Measurements from ENCODE around the gene RPS24. TPM values are rescaled to one million over a fixed set of nuclear protein-coding genes. Genes with fewer than 3 reads are reported as not detected.

Gene RPS24
- total RNA-seq, 4 donors from 2014 or later = 1,283 to 2,770 (median 2,221) TPM

GRCh38 chr10:78021201-78021600 lies 12.5 kb upstream of the RPS24 start:
- no peak overlapping the region for H3K4me3 ChIP-seq
- H3K9me3 ChIP-seq = no peaks in the 10 kb centered on the region
- H3K27ac ChIP-seq (replicated peaks in 1 of 4) = no peak overlapping the region
- no peak for DNase-seq (ENCODE audit: extremely low spot score)
- H3K36me3 ChIP-seq = peaks cover 91 to 100% (median 100%) of the 10 kb centered on the region in 4 donors
- no peaks in the 10 kb centered on the region for H3K4me1 ChIP-seq
- H3K27me3 ChIP-seq = no peaks in the 10 kb centered on the region
- intact Hi-C loops (cut with DNase I) = no loop called here
- WGBS = 95% methylated on average over 2 of the region's 2 CpGs
- TF ChIP-seq EP300 (IDR thresholded peaks at IDR 0.05) = no peak
- no peak for TF ChIP-seq CTCF (IDR thresholded peaks at IDR 0.05)
- TF ChIP-seq POLR2A (IDR thresholded peaks at IDR 0.05; ENCODE audit: low read depth) = no peak
- TF ChIP-seq POLR2AphosphoS5 (IDR thresholded peaks at IDR 0.05) = no peak

- Histone ChIP-seq H3K27me3 (no peaks in the 10 kb centered on the region), H3K4me1 (peaks cover 9 to 25% (median 19%) of the 10 kb centered on the region in 4 donors), H3K4me3 (no peak overlapping the region), H3K36me3 (peaks cover 66 to 77% (median 76%) of the 10 kb centered on the region in 4 donors), H3K9me3 (no peaks in the 10 kb centered on the region), H3K27ac (replicated peaks in 1 of 4) (no peak overlapping the region)
- no peak for TF ChIP-seq CTCF (IDR thresholded peaks at IDR 0.05)
- no peak for TF ChIP-seq POLR2AphosphoS5 (IDR thresholded peaks at IDR 0.05)
- TF ChIP-seq EP300 (IDR thresholded peaks at IDR 0.05) = no peak
- no peak for TF ChIP-seq POLR2A (IDR thresholded peaks at IDR 0.05; ENCODE audit: low read depth)
- 95% methylated on average over 3 of the region's 3 CpGs for WGBS
- intact Hi-C loops (cut with DNase I) = no loop called here
- no peak for DNase-seq (ENCODE audit: extremely low spot score)
Observed at GRCh38 chr10:78023741-78024140, 9.9 kb upstream of the RPS24 start.

- no peaks in the 10 kb centered on the region for H3K27me3 ChIP-seq
- no peak overlapping the region for H3K4me3 ChIP-seq
- no peak for TF ChIP-seq CTCF (IDR thresholded peaks at IDR 0.05)
- TF ChIP-seq POLR2AphosphoS5 (IDR thresholded peaks at IDR 0.05) = no peak
- no peak for TF ChIP-seq EP300 (IDR thresholded peaks at IDR 0.05)
- TF ChIP-seq POLR2A (IDR thresholded peaks at IDR 0.05; ENCODE audit: low read depth) = no peak
- 85% methylated on average over 8 of the region's 8 CpGs for WGBS
- intact Hi-C loops (cut with DNase I) = no loop called here
- H3K4me1 ChIP-seq = peaks cover 16 to 33% (median 28%) of the 10 kb centered on the region in 4 donors
- peaks cover 47 to 57% (median 55%) of the 10 kb centered on the region in 4 donors for H3K36me3 ChIP-seq
- no peak overlapping the region for H3K27ac ChIP-seq (replicated peaks in 1 of 4)
- no peaks in the 10 kb centered on the region for H3K9me3 ChIP-seq
- no peak for DNase-seq (ENCODE audit: extremely low spot score)
Observed at GRCh38 chr10:78025685-78026364, 7.8 kb upstream of the RPS24 start.

GRCh38 chr10:78028438-78029268 lies 5.0 kb upstream of the RPS24 start:
- no peaks in the 10 kb centered on the region for H3K9me3 ChIP-seq
- H3K27ac ChIP-seq (replicated peaks in 1 of 4) = peak overlapping the region; percentile 75 to 91 (median 84)
- no peaks in the 10 kb centered on the region for H3K27me3 ChIP-seq
- WGBS = 38% methylated on average over 32 of the region's 36 CpGs
- H3K36me3 ChIP-seq = peaks cover 22 to 28% (median 27%) of the 10 kb centered on the region in 4 donors
- TF ChIP-seq POLR2A (IDR thresholded peaks at IDR 0.05; ENCODE audit: low read depth) (no peak), POLR2AphosphoS5 (IDR thresholded peaks at IDR 0.05) (no peak), CTCF (IDR thresholded peaks at IDR 0.05) (no peak), EP300 (IDR thresholded peaks at IDR 0.05) (no peak)
- intact Hi-C loops (cut with DNase I) = no loop called here
- no peak for DNase-seq (ENCODE audit: extremely low spot score)
- H3K4me1 ChIP-seq = peaks cover 20 to 36% (median 33%) of the 10 kb centered on the region in 4 donors
- H3K4me3 ChIP-seq = peak overlapping the region; percentile 77 to 96 (median 88)
